HG03103 (cell line): Measurements from ENCODE around the gene ERC2.

Source experiments
- ATAC-seq: cut with Tn5 transposase; IDR thresholded peaks from one replicate; pipeline ENCODE4 v1.9.1; 2021; ENCODE audit warnings: low read depth; ENCODE audit not compliant: unreplicated experiment

Gene ERC2

DNA sequence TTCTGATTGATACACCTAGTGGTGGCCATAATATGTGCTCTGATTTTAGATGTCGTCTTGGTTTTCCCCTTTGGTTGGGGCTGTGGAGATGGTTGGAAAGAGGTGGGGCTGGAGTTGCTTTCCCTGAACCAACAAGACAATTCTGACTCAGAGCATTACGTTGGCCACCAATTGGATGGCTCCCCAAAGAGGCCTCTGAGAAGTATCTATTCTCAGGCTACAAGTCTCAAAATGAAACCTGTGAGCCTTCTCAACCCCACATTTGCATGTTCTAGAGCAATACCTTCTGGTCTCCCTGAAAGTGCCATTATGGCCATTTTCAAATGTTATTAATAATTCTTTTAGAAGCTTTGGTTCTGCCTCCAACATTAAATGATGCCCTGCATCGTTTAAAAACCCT, 792.8 kb downstream of the ERC2 start:
- ATAC-seq: peak; percentile 97

DNA sequence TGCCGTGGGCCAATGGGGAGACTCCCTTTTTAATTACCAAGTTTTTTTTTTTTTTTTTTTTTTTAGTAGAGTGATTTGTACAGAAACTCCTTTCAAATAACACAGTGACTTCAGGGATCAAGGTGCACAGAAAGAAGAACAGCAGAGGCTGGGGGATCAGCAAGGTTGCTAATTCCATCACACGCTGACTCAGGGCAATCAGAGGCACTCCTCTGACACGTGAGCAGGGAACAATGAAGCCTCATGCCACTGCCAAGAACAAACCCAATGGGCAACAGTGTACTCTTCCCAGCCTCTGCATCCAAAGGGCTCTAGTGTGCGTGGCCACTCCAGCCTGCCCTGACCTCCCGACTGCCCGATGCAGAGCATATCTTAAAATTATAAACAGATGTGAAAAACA, 794.5 kb downstream of the ERC2 start:
- no peak for ATAC-seq

DNA sequence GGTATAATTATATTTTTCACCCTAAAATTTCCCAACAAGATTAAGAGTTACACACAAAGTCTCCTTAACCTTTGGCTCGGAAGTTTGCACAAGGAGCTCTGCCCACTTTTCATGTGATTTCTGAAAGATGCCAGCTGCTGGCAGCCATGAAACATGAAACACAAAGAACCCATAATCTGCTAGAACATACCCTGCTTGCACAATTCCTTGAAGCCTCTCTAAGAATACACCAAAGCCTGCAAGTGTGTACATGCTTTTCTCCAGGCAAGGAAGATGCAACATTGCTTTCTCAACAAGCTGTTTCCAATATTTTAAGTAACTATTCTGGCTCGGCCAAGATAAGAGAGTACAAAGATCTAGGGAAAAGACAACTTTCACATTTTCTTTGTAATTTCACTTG, 799.1 kb downstream of the ERC2 start:
- no peak for ATAC-seq

DNA sequence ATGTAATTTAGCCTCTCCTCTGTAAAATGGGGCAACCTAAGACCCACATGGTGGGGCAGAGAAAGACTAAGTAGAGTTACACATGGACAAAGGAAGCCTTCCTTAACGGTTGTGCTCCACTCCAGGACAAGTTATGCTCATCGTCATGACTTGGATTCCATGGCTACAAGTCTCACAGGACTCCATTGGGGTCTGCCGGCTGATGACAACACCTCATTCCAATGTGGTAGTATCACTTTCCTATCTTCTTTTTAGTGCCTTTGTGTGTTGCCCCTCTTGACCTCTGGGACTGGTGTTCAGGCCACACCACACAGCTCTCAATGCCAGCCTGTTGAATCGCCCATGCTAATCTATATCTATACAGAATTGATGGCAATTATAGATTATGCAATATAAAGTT, 799.9 kb downstream of the ERC2 start:
- ATAC-seq: no peak

DNA sequence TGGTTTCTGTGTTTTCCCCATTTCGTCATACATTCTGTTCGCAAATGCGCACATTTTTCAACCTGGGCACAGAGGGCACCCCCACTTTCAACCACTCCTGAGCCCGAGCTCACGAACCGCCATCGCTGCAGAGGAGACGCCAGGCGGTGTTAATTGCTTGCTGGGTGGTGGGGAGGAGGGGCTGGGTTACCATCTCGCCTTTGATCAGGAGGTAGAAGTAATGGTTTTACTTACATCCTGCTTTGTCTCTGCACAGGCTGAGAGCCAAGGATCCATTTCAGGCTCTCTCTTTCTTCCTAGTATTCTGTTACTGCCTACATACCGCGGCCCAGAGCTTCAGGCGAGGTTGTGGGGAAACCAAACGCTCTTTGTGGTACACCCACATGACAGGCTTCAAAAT, 803.9 kb downstream of the ERC2 start:
- no peak for ATAC-seq

DNA sequence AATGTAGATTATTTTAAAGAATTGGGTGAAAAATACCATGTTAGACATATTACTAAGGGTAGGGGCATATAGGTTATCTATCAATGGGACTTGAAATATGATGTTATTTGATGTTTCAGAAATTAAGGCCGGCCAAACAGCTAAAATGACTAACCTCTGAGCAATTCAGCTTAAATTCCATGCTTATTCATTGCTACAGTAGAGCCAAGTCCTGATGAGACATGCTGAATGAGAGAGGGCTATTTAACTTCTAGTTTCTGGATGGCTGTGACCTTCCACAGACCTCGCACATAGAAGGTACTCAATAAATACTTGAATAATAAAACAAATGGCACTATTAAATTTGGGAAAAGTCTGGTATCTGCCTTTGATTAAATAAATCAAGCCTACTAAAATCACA, 805.6 kb downstream of the ERC2 start:
- ATAC-seq: no peak

DNA sequence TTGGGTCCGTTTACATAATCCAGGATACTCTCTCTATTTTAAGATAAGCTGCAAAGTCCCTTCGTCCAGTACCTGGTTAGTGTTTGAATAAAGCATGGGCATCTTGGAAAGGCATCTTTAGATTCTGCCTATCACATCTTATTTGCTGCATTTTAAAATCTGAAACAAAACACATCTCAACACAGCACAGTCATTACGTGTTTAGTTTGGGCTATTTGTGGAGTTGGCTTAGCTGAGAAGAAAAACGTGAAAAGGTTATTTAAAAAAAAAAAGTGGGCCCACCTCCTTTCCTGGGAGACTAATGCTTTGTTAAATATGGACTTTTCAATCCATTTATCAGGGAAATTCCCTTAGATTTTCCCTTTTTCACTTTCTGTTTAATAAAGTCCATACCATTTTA, 806.7 kb downstream of the ERC2 start:
- ATAC-seq: no peak

DNA sequence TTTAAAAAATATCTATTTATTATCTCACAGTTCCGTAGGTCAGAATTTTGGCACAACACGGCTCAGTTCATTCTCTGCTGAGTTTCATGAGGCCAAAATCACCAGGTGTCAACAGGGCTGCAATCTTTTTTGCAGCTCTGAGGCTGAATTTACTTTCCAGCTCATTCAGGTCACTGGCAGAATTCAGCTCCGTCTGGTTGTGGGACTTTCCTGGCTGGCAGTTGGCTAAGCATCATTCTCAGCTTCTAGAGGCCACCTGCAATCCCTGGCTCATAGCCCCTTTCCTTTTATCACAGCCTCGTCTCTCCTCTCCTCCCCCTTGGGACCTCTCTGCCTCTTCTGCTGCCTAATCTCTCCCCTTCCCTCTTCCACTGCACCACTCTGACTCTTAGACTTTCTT, 807.1 kb downstream of the ERC2 start:
- ATAC-seq: no peak

DNA sequence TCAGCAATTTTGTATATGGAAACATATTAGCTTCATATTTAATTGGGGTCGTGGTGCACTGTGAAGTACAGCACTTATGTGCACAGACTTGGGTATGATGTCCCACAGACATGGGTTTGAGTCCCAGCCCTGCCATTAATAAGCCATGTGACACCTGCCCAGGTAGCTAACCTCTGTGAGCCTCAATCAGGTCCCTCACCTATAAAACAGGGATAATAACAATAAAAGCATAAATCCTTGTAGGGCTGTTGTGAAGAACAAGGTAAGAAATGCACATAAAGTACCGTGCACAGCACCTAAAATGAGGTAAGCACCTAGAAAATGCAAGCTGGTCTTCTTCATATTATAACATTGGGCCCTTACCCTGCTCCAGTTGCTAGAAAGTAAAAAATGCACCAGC, 807.6 kb downstream of the ERC2 start:
- no peak for ATAC-seq

DNA sequence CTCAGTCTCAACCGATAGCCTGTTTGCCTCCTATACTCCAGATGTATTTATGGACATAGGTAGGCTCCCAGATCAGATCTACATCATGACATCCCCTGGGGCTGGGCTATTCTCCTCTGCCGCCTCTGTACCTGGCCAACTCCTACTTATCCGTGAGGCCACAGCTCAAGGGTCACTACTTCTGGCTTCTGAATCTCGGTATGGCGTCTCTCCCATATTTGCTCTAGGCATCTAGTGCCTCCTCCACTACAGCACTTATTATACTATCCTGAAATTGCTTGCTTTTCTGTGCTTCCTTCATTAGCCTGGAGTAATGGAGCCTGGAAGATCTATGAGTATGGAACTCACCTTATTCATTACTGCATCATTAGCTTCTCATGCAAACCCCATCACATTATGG, 808.6 kb downstream of the ERC2 start:
- ATAC-seq: no peak

DNA sequence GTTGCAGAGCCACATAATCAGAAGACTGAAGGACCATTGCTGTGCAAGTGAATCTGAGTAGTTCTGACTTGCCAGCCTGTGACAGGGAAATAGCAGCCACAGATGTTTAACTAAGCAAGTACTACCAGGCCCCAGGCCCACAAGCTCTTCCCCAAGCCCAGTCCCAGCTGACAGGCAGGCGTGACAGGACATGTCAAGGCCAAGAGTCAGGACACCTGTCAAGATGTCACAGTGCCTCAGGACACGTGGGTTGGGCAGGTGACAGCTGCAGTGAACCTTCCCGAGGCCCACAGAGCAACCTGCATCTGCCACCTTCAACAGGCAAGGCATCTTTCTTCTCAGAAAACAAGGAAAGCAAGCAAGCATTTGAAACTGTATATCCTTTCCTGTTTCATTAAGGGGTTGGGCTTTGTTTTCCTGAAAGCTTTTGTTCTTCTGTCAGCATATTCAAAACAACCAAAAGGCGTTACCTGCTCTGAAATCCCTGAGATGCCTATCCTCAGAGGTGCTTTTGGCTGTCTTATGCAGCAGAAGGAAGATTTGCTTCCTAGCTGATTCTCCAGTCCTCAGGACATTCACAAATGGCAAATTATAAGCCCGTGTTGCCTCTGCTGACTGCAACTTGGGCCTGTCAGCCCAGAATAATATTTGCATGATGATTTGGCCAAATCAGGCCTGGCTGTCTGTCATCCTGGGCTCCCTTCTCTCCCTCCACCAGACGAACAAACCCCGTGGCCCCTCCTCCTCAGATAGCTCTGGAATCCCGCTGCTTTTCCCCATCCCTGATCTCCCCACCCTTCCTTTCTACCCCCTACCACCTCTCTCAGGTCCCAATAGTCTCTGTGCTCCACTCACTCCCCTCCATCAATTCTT, 809.3 kb downstream of the ERC2 start:
- ATAC-seq: no peak

DNA sequence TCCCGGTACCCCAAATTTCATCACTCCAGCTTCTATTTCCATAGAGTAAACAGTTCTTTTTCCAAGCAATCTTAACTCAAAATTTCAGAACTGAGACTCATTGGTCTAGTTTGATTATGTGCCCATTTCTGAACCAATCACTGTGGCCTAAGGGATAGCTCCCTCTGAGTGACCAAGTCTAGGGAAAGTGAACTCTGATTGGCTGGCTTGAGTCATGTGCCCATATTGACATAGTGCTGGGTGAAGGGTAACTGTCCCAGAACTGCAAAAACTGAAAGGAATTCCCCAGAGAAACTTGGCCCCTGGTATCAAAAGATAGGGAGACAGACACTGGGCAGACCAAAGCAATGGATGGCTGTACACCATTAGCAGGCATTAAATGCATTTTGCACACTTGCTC, 810.0 kb downstream of the ERC2 start:
- ATAC-seq: no peak

DNA sequence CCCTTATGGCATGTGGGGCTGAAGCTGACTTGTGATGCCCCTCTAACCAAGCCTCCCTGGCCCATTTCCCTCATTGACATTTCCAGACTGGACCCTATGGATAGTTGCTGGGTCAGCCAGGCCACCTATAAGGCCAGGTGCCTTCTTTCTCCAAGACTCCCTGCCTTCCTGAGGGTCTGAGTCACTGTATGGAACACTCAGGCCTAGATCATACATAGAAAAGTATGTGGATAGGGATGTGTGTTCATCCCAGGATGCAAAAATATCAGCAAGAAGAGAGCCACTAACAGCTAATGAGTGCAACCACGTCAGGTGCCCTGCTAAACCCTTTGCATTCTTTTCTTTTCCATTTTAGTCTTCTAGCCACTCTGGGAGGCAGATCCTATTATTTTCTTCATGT, 812.7 kb downstream of the ERC2 start:
- ATAC-seq: no peak

DNA sequence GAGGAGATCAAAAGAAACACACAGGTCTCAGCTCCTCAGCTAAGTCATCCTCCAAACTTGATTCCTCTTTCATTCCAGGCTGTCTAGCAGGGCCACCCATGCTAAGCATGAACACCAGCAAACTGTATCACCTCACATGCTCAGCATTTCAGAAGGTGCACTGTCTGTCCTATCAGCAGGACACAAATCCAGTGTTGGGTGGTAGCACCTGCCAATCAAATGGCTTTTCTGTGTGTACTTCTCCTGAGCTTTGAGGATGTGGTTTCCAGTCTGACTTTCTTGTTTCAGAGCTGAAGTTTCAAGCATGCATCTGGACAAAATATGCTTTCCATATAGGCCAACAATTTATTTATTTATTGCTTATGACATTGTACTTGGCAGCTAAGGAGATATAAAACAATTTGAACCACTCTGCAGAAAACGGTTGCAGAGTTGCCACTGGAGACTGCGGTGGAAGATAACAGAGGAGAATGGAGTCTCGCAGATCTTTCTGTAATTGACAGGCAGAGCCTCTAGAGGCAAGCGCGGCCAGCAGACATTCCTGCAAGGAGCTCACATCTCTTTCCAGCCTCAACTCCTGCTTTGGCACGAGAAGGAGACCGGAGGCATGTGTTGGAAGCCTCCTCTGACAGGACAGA, 814.0 kb downstream of the ERC2 start:
- peak; percentile 95 for ATAC-seq

DNA sequence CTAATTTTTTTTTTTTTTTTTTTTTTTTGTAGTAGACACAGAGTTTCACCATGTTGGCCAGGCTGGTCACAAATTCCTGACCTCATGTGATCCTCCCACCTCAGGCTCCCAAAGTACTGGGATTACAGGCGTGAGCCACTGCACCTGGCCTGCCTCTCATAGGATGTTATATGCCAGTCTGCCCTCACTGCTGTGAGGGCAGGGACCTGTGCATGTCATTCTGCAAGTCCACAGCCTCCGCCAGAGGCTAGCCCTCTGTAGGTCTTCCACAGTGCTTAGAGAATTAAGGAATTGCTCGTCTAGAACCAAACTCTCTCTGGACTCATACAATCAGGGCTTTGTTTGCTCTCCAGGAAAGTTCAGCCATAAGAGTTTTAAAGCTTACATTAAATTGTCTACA, 817.3 kb downstream of the ERC2 start:
- no peak for ATAC-seq

DNA sequence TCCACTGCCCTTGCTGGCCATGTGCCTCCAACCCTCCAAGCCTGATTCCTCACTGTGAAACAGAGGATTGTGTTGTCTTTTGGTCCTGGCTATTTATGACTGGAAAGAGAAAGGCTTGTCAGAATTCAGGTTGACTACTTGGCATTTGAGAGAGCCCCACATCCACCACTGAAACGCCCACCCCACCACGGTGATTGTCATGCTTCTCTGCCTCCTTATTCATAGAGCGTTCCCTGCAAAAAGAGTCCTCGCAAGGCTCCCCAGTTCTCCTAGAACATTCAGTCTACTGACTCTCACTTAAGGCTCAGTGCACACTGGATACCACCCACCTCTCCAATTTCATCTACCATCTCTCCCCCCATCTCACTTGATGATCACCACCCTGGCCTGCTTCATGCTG, 818.3 kb downstream of the ERC2 start:
- no peak for ATAC-seq

DNA sequence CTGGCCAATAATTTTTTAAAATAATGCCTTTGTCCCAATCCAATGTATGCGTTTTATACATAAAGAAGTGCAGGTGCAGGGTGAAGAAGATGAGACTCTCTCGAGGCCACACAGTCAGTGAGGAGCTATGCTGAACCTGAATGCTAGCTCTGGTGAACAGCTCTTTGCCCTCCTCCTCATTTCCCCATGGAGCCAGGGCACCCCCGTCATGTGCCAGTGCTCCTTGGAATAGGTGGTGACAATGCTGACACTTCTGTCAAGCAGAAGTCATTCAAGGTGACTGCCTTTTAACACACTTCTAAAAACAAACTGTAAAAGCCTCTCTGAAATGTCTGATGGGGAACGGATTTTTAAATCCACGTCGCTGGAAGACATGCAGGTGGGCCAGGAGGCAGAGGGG, 818.7 kb downstream of the ERC2 start:
- no peak for ATAC-seq

DNA sequence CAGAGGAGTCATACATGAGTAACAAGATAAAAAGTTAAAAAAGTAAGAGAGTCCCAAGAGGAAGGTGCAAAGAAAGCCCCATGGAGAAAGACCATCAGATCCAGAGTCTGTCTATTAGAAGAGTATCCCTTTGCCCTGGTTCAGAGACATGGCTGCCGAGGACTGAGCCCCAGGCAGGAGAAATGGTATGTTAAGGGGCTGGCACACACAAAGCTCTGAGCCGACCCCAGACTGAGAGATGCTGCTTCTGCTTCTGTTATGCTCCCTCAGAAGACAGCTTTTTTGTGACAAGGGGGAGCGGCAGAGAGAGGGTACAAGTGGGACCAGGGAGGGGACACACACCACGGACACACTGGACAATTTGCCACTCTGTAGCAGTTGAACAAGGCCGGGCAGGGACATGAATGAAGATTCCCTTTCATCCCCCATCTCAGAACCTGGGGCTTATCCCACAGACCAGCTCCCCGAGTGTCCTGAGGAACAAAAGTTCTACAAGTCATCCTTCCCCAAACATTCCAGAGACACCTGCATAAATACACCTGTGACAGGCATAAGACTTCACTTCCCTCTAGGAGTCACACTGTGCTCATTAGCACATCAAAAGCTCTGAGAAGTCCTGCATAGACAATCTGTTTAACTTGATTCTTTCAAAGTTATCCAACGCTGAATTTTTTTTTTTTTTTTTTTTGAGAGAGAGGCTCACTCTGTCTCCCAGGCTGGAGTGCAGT, 819.5 kb downstream of the ERC2 start:
- ATAC-seq: no peak

DNA sequence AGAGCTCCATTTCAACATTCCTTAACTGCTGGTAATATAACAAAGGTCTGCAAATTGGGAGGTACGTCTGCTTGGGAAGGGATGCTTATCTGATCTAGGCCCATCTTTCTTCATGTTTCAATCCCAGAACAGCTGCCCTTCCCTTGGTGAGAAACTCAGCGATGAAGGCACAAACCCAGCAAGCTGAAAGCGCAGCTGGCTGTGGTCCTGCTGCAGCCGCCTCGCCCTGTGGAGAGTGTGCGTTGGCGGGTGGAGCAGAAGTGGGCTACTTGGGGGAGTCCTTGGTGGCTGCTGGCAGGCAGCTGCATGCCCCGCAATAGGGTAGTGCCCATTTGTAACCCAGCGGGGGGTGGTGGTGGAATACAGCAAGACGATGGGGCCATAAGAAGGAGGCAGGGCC, 820.6 kb downstream of the ERC2 start:
- ATAC-seq: no peak

DNA sequence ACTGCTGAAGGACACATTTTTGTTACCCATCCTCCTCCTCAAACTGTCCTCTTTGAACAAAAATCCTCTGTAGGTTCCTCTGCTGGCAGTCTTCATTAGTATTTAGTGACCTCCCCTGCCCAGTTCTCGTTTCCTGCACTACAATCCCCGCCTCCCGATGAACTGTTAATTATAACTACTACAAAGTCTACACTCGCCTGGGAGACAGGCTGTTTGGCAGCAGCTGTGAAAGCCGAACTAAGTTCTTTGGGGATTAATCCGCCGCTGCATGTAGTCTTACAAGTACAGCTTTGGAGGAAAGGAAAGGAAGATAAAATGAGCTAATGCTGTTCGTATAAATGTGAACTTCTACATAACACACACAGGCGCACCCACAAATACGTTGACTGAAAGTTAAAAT, 821.2 kb downstream of the ERC2 start:
- no peak for ATAC-seq

DNA sequence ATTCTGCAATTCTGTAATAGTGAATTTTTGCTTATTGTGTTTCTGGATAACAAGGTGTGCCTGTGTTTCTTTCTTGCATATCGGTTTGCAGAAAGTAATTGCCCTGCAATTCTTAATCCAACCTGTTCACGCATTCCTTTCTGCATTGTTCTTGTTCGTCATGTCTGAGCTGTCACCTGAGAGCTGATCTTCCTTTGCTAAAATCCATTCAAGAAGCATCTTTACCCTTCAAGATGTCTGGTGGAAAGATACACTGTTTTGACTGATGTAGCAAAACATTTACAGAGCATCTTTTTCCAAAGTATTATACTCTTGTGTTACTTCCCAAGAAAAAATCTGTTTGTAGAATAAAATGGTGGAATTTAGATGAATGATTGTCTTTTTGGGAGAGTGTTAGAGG, 822.1 kb downstream of the ERC2 start:
- ATAC-seq: no peak

DNA sequence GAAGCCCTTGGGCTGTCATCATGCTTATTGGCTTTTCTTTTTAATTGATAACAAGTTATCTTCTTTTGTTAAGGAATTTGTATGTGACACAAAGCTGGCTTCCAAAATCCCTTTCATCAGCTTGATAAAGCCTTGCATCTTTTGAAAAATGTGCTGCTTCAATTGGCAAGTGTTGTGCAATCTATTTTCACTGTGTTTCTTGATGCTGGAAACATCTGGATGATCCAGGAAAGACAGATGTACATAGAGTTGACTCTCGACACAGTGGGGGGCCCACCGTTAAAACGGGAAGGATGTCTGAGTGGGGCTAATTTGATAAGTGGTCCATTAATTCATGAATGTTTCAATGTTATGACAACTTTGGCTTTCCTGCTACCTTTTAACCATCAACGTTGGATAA, 822.8 kb downstream of the ERC2 start:
- ATAC-seq: no peak
